H1 (cell line): Measurements from ENCODE around the gene THBS1. TPM values are rescaled to one million over a fixed set of nuclear protein-coding genes. Genes with fewer than 3 reads are reported as not detected.

Source experiments
- ATF3 ChIP-seq: IDR thresholded peaks from 2 replicates; pipeline ENCODE4 v1.6.1; 2011; ENCODE audit warnings: low read depth, mild to moderate bottlenecking, low read length; ENCODE audit not compliant: insufficient read depth
- NRF1 ChIP-seq: IDR thresholded peaks from 2 replicates; pipeline ENCODE4 v1.6.1; 2011; ENCODE audit warnings: mild to moderate bottlenecking, low read depth, low read length, improper control_type of control experiment
- polyA plus RNA-seq, 7 experiments: library from polyadenylated mRNA; depleted of rRNA in 3 of 7; stranded (reverse) in 5 of 7; unstranded in 2 of 7; fragments of >200 nt in 5 of 7; fragments of 200-250 nt in 2 of 7; gene quantifications; 1 replicate in 5 of 7; 2 replicates in 1 of 7; 4 replicates in 1 of 7; pipeline versions ENCODE4 v1.2.1 to v1.2.3, GENCODE V29; 2011 to 2013; ENCODE audit warnings: missing spikeins in 2 of 7, mixed read lengths in 2 of 7
- total RNA-seq: library from RNA; stranded (reverse); fragmentation: NEBNext Ultra II Directional; extraction: Animal tissue kit (Norgen Biotek cat#: 25700); gene quantifications from 2 replicates; pipeline ENCODE4 v1.2.1, GENCODE V29; 2021

THBS1 gene
- total and polyA plus RNA-seq, 2 of the 8 experiments (the other 6 are each of a cell fraction or from before 2014, with no cell fraction given) = 10.3 to 63.3 TPM

DNA sequence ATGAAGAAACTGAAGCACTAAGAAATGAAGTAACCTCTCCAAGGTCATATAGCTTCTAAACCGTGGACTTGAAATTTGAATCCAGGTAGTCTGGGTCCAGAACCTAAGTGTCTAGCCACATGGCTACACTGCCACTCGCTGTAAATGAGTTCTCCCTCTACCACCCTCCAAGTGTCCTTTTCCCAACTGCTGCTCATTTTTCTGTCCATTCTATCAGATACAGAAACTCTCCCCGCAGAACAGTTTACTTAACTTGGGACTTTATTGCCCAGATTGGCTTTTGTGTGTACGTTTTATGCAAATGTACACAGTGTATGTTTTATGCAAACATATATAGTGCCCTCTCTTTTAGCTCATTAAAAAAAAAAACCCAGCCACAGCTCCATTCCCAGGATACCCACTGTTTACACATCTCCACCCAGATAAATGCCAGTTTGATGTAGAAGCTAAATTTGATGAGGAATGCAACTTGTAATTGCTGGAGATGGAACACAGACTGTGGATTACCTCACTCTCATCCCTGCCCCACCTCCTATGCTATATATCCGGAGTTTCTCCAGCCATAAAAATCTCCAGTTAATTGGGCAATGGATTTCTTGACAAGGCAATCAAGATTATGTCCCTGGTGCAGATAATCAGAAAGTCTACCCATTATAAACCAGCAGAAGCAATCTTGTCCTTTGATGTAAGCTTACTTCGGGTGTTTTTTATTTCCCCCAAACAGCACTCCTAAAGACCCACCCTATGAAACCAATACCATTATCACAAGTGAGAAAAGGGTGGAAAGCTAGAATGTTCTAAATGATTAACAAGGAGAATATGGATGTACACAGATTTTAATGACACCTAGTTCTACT is 42.0 kb downstream of the THBS1 start (continued):
- TF ChIP-seq NRF1 (no peak), ATF3 (no peak)
